HG03280 (cell line): ENCODE data around the gene SMCO2.

Experiments
- ATAC-seq: cut with Tn5 transposase; IDR thresholded peaks from one replicate; pipeline ENCODE4 v1.9.1; 2021; ENCODE audit warnings: mild to moderate bottlenecking, moderate library complexity; ENCODE audit not compliant: unreplicated experiment

The SMCO2 gene

GRCh38 chr12:27446436-27446835, at the start of gene SMCO2:
Gene SMCO2, plus strand, starts transcription at chr12:27446736. Its CDS starts 23,896 bp downstream, at chr12:27470632.
- ATAC-seq = no peak

- ATAC-seq = no peak
Measured at GRCh38 chr12:27398466-27398865, 48.1 kb upstream of the SMCO2 start.

GRCh38 chr12:27399074-27399473, 47.5 kb upstream of the SMCO2 start:
- ATAC-seq = no peak

GRCh38 chr12:27400856-27401354, 45.6 kb upstream of the SMCO2 start:
- no peak for ATAC-seq

- ATAC-seq = no peak
Measured at GRCh38 chr12:27412047-27412446, 34.5 kb upstream of the SMCO2 start.

- ATAC-seq = no peak
Measured at GRCh38 chr12:27422697-27423096, 23.8 kb upstream of the SMCO2 start.

GRCh38 chr12:27424631-27425230, 21.8 kb upstream of the SMCO2 start:
- no peak for ATAC-seq

GRCh38 chr12:27425306-27425705, 21.2 kb upstream of the SMCO2 start:
- ATAC-seq = no peak

GRCh38 chr12:27426743-27427487, 19.6 kb upstream of the SMCO2 start:
- no peak for ATAC-seq

- ATAC-seq = no peak
Measured at GRCh38 chr12:27427824-27428223, 18.7 kb upstream of the SMCO2 start.

- no peak for ATAC-seq
Measured at GRCh38 chr12:27428466-27428865, 18.1 kb upstream of the SMCO2 start.

GRCh38 chr12:27429606-27430005, 16.9 kb upstream of the SMCO2 start:
- no peak for ATAC-seq

- no peak for ATAC-seq
Measured at GRCh38 chr12:27431185-27431584, 15.4 kb upstream of the SMCO2 start.

- ATAC-seq = peak; percentile 50
Measured at GRCh38 chr12:27434673-27435565, 11.6 kb upstream of the SMCO2 start.

- ATAC-seq = no peak
Measured at GRCh38 chr12:27436029-27436428, 10.5 kb upstream of the SMCO2 start.

GRCh38 chr12:27436768-27437167, 9.8 kb upstream of the SMCO2 start:
- ATAC-seq = no peak

GRCh38 chr12:27437839-27438238, 8.7 kb upstream of the SMCO2 start:
- no peak for ATAC-seq

- no peak for ATAC-seq
Measured at GRCh38 chr12:27447761-27448160, 1.2 kb downstream of the SMCO2 start.

GRCh38 chr12:27449026-27449425, 2.5 kb downstream of the SMCO2 start:
- no peak for ATAC-seq

- ATAC-seq = no peak
Measured at GRCh38 chr12:27449893-27450534, 3.5 kb downstream of the SMCO2 start.
